ENCODE measurements around the gene BRME1. TPM values are rescaled to one million over a fixed set of nuclear protein-coding genes. Genes with fewer than 3 reads are reported as not detected.

Gene BRME1
- total RNA-seq: 1 to 10 TPM; 4.2 to 5.0 TPM

DNA sequence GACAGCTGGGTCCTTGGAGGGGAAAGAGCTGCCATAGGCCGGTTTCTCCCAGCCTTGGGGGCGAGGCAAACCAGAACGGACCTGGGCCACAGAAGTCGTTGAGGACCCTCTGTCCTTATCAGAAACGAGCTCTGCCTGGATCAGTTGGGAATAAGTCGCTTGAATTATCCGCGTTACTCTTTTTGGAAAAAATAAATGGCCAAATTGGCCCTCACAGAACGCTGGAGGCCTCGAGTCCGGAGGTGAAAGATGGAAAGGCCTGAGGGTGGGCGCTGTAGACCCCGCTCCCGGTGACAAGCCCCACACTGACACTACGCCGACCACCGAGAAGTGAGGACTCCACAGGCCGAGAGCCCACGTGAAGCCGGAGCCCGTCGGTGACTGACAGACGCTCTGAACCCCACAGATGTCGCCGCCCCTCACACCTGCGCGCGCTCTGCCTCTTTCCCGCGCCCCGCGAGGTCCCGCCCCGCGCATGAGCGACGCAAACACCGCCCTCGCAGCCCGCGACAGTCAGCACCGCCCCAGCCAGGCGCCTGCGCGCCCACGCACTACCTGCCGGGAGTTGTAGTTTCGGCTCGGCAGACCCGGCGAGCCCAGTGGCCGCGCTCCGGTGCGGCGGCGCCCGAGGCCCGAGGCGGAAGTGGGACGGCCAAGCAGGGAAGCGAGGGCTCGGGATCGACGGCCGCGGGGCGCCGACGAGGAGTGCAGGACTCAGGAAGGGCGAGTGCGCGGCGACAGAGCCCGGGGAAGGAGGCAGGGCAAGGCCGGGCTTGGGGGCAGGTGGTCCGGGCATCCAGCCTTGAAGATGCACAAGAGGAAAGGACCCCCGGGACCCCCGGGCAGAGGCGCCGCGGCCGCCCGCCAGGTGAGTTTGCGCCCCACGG, at the start of gene BRME1, which contains the start of gene CC2D1A:
BRME1 (minus strand) TSS at position 484 of the 887 bp plus-strand sequence. CDS start 1,225 bp downstream, outside the sequence.
CC2D1A (plus strand) TSS at position 568 of the 887 bp plus-strand sequence; CDS start at position 809, 241 bp downstream.
- H3K9me3 Mint-ChIP-seq (ENCODE audit: insufficient read depth): peaks cover 3% of the 10 kb centered on the region
- POLR2A ChIA-PET: interaction anchor here (1.1 to 1.4 kb wide), 2 partner anchors 11 to 44 kb away, joined by 4 to 10 read pairs; no protein-coding TSS in a partner anchor
- H3K27me3 Mint-ChIP-seq (ENCODE audit: low read depth): no peaks in the 10 kb centered on the region
- peaks cover 13% of the 10 kb centered on the region for H3K36me3 Mint-ChIP-seq (ENCODE audit: low read depth)
- DNase-seq (peak; percentile 97), ATAC-seq (peak; percentile 99)
- CTCF ChIA-PET: interaction anchor here (0.6 to 1.9 kb wide), 4 partner anchors 42 to 231 kb away, joined by 3 to 7 read pairs (median 4); partner anchors contain the start of genes ASF1B and IL27RA
- peak within 1 kb of the TSS; percentile 83 for H3K4me3 Mint-ChIP-seq
- peak within 1 kb of the TSS; percentile 89 for H3K27ac Mint-ChIP-seq
- H3K4me1 Mint-ChIP-seq (ENCODE audit: low read depth): peaks cover 36% of the 10 kb centered on the region

DNA sequence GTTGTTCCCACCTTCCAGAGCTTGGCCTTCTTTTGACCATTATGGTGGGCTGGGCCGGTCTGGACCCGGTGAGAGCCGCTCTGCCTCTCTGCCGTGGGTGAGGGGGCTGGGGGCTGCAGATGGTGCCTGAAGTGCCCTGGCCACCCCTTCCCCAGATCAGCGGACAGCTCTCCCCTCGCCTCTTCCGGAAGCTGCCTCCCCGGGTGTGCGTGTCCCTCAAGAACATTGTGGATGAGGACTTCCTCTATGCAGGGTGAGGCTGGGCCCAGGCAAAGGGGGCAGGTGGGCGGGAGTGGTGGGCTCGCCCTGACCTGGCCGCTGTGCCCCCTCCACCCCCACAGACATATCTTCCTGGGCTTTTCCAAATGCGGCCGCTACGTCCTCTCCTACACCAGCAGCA, 48.3 kb upstream of the BRME1 start:
- H3K4me1 Mint-ChIP-seq (ENCODE audit: low read depth): peaks cover 28% of the 10 kb centered on the region
- H3K36me3 Mint-ChIP-seq (ENCODE audit: low read depth): peaks cover 38% of the 10 kb centered on the region
- no peaks in the 10 kb centered on the region for H3K9me3 Mint-ChIP-seq (ENCODE audit: insufficient read depth)
- H3K27me3 Mint-ChIP-seq (ENCODE audit: low read depth): no peaks in the 10 kb centered on the region
- no peak for ATAC-seq
- POLR2A ChIA-PET: interaction anchor here (0.9 to 3.4 kb wide), 4 partner anchors 32 to 73 kb away, joined by 3 to 29 read pairs (median 4); partner anchors contain the start of gene RFX1
- peak overlapping the region; percentile 46 for H3K27ac Mint-ChIP-seq
- peak overlapping the region; percentile 97 for H3K4me3 Mint-ChIP-seq
- CTCF ChIA-PET: interaction anchor here (1.1 to 1.5 kb wide), 3 partner anchors 78 to 170 kb away, joined by 3 to 7 read pairs (median 3); partner anchors contain the start of gene IL27RA
- no peak for DNase-seq

DNA sequence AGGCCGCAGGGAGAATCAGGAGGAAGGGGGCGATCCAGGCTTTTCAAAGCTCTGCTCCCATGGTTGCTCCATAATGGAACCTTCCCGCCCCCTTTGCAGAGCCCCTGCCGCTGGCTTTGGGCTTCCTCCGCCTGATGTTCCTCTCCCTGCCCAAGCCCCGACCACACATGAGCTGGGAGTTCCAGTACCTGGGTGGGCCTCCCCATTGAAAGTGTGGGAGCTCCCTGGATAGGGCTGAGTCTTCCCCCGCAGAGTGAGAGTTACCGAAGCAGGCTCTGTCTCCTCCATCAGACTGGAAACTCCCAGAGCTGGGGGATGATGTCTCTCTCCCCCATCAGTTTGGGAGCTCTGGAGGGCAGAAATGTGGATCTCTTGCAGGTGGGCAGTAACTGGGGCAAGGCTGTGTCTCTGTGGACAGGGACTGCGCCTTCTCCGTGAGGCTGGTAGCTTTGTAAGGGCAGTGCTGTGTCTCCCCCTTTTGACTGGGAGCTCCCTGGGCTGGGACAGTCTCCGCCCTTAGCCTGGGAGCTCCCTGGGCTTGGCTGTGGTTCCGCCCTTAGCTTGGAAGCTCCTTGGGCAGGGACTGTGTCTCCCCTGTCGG, 47.1 kb upstream of the BRME1 start:
- Mint-ChIP-seq H3K27me3 (ENCODE audit: low read depth) (no peaks in the 10 kb centered on the region), H3K4me1 (ENCODE audit: low read depth) (peaks cover 21% of the 10 kb centered on the region)
- no peak for ATAC-seq

DNA sequence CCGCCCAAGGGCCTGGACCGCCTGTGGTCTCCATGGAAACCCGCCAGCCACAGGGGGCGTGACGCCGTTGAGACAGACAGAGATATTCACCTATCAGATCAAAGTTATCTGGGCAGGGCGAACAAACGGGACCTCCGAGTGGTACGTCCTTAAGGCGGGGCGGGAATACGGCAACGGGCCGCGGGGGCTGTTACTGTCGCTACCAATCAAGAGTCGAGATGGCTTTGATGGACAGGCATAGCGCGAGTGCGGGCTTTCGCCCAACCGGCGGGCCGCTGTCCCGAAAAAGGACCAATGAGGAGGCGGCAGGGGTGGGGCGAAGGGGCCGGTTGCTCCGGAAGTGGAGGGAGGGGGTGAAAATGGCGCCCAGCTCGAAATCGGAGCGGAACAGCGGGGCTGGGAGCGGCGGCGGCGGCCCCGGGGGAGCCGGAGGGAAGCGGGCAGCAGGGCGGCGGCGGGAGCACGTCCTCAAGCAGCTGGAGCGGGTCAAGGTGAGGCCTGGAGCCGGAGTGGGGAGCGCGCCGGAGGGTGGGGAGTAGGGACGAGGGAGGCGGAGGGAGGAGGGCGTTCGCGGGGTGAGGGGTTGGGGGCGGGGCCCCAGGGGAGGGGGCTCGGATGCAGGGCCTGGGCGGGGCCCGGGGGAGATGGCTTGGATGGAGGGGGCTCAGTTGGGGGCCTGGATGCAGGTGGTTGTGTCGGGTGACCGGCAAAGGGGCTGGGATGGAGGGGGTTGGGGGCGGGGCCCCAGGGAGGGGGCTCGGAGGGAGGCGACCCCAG, 46.4 kb upstream of the BRME1 start, which contains the start of gene DCAF15:
DCAF15 (plus strand) TSS at position 356 of the 777 bp plus-strand sequence; CDS start at position 360, 4 bp downstream.
- peak within 1 kb of the TSS; percentile 97 for H3K4me3 Mint-ChIP-seq
- ATAC-seq: peak; percentile 99
- H3K27ac Mint-ChIP-seq: peak within 1 kb of the TSS; percentile 93
- H3K27me3 Mint-ChIP-seq (ENCODE audit: low read depth): no peaks in the 10 kb centered on the region
- POLR2A ChIA-PET: interaction anchor here (0.6 to 3.4 kb wide), 10 partner anchors 7 to 144 kb away, joined by 3 to 29 read pairs (median 3); partner anchors contain the start of genes IL27RA and RFX1
- H3K4me1 Mint-ChIP-seq (ENCODE audit: low read depth): peaks cover 21% of the 10 kb centered on the region
- DNase-seq: peak; percentile 100
- peaks cover 28% of the 10 kb centered on the region for H3K36me3 Mint-ChIP-seq (ENCODE audit: low read depth)
- CTCF ChIA-PET: interaction anchor here (0.7 to 1.9 kb wide), 7 partner anchors 33 to 120 kb away, joined by 3 to 8 read pairs (median 6); partner anchors contain the start of genes IL27RA and MISP3
- H3K9me3 Mint-ChIP-seq (ENCODE audit: insufficient read depth): no peaks in the 10 kb centered on the region

More for the DNA sequence above, 47.1 kb upstream of the BRME1 start:
- Mint-ChIP-seq H3K36me3 (ENCODE audit: low read depth) (peaks cover 28% of the 10 kb centered on the region), H3K9me3 (ENCODE audit: insufficient read depth) (no peaks in the 10 kb centered on the region), H3K4me3 (peak overlapping the region; percentile 97), H3K27ac (peak overlapping the region; percentile 82)
- CTCF ChIA-PET: interaction anchor here (1.1 to 1.9 kb wide), 7 partner anchors 33 to 169 kb away, joined by 3 to 8 read pairs (median 6); partner anchors contain the start of gene IL27RA
- POLR2A ChIA-PET: interaction anchor here (0.7 to 3.4 kb wide), 13 partner anchors 8 to 183 kb away, joined by 3 to 29 read pairs (median 3); partner anchors contain the start of genes IL27RA and RFX1
- DNase-seq: peak; percentile 29

DNA sequence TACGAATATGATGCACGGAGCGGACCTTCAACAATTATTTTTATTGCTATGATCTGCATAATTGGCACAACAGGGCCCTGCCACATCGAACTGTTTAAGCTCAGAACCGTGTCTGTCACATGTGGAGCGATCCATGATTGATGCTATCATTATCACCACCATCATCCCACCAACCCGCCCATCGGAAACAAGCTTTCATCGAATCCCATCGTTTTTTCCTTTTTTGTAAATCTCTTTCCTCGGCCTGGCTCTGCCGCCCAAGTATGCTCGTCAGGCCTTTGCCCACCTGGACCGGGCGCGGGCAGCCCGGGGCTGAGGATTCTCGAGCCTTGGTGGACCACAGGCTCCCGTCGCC, 45.9 kb upstream of the BRME1 start:
- ATAC-seq: peak; percentile 17
- ChIA-PET POLR2A (interaction anchor here (0.6 to 3.4 kb wide), 9 partner anchors 18 to 143 kb away, joined by 3 to 29 read pairs (median 3); partner anchors contain the start of genes IL27RA and RFX1), CTCF (interaction anchor here (0.7 to 1.9 kb wide), 6 partner anchors 34 to 120 kb away, joined by 3 to 8 read pairs (median 4); partner anchors contain the start of genes IL27RA and MISP3)
- H3K27ac Mint-ChIP-seq: peak overlapping the region; percentile 93
- no peak for DNase-seq
- peaks cover 21% of the 10 kb centered on the region for H3K4me1 Mint-ChIP-seq (ENCODE audit: low read depth)
- H3K9me3 Mint-ChIP-seq (ENCODE audit: insufficient read depth): no peaks in the 10 kb centered on the region
- H3K27me3 Mint-ChIP-seq (ENCODE audit: low read depth): no peaks in the 10 kb centered on the region
- H3K4me3 Mint-ChIP-seq: peak overlapping the region; percentile 97
- H3K36me3 Mint-ChIP-seq (ENCODE audit: low read depth): peaks cover 25% of the 10 kb centered on the region

DNA sequence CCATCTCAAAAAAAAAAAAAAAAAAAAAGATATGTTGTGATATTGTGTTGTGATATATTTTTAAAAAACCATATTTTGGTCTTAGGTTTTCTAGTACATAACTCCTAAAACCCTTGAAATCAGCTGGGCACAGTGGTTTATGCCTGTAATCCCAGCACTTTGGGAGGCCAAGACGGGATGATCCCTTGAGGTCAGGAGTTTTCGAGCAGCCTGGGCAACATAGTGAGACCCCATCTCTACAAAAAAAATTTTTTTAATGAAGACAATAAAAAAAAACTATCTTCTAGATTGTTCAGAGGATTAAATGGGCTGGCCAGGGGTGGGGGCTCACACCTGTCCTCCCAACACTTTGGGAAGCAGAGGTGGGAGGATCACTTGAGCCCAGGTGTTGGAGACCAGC, 45.1 kb upstream of the BRME1 start:
- Mint-ChIP-seq H3K4me3 (no peak overlapping the region), H3K4me1 (ENCODE audit: low read depth) (peaks cover 21% of the 10 kb centered on the region), H3K36me3 (ENCODE audit: low read depth) (peaks cover 20% of the 10 kb centered on the region), H3K27ac (no peak overlapping the region), H3K27me3 (ENCODE audit: low read depth) (no peaks in the 10 kb centered on the region), H3K9me3 (ENCODE audit: insufficient read depth) (no peaks in the 10 kb centered on the region)
- ATAC-seq (no peak), DNase-seq (no peak)
- ChIA-PET POLR2A (interaction anchor here (1.1 to 2.9 kb wide), 2 partner anchors 13 to 81 kb away, joined by 3 to 19 read pairs; partner anchors contain the start of genes IL27RA and PODNL1), CTCF (interaction anchor here (1.3 to 1.7 kb wide), 2 partner anchors 71 to 81 kb away, joined by 3 to 6 read pairs; partner anchors contain the start of gene IL27RA)

DNA sequence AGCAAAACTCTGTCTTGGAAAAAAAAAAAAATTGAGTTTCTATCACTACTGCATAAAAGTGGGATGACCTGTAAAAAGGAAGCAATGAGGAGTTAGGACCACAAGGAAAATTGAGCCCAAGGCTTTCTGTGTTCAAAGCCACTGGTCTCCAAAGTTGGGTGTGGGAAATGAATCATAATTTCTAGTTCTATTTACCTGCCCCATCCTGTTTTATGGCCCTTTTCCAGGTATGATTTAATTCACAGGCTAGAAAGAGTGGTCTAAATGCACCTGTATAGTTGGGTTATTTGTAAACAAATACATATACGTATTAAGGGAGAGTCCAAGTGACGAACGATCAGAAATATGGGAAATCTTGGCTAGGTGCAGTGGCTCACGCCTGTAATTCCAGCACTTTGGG, 40.5 kb upstream of the BRME1 start:
- POLR2A ChIA-PET: no interaction called here
- H3K27ac Mint-ChIP-seq: no peak overlapping the region
- H3K27me3 Mint-ChIP-seq (ENCODE audit: low read depth): no peaks in the 10 kb centered on the region
- H3K9me3 Mint-ChIP-seq (ENCODE audit: insufficient read depth): no peaks in the 10 kb centered on the region
- ATAC-seq: no peak
- H3K4me1 Mint-ChIP-seq (ENCODE audit: low read depth): no peaks in the 10 kb centered on the region
- no peak overlapping the region for H3K4me3 Mint-ChIP-seq
- CTCF ChIA-PET: no interaction called here
- no peak for DNase-seq
- H3K36me3 Mint-ChIP-seq (ENCODE audit: low read depth): no peaks in the 10 kb centered on the region

DNA sequence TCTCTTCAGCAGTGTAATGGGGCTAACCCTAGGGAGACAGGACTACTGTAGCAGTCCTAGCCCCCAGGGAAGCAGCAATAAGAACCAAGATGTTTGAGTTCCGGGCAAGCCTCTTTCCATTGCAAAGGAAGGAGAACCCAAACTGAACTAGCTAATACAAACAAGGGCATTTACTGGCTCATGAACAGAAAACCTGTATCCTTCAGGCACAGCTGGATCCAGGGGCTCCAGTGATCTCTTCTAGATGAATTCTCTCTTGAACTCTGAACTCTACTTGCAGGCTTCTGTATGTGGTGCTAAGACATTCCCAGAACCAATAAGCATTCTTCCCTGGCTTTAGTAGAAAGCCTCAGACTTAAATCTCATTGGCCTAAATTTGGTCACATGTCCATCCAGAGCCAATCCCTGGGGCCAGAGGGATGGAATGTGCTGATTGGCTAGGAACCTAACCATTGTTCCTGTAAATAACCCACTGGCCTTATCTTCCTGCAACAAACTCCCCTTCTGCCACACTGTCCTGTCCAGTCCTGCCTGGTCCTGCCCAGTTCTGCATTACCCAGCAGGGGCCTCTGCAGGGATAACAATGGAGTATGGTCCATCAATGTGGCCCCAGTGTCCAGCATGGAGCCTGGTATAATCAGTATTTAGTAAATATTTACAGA, 36.2 kb upstream of the BRME1 start:
- Mint-ChIP-seq H3K27me3 (ENCODE audit: low read depth) (peaks cover 9% of the 10 kb centered on the region), H3K36me3 (ENCODE audit: low read depth) (no peaks in the 10 kb centered on the region), H3K4me3 (no peak overlapping the region), H3K9me3 (ENCODE audit: insufficient read depth) (no peaks in the 10 kb centered on the region), H3K27ac (no peak overlapping the region), H3K4me1 (ENCODE audit: low read depth) (peaks cover 1% of the 10 kb centered on the region)
- DNase-seq (no peak), ATAC-seq (no peak)
- CTCF ChIA-PET: no interaction called here
- POLR2A ChIA-PET: interaction anchor here (0.6 kb wide), 1 partner anchor 80 kb away, joined by 3 read pairs; no protein-coding TSS in a partner anchor

DNA sequence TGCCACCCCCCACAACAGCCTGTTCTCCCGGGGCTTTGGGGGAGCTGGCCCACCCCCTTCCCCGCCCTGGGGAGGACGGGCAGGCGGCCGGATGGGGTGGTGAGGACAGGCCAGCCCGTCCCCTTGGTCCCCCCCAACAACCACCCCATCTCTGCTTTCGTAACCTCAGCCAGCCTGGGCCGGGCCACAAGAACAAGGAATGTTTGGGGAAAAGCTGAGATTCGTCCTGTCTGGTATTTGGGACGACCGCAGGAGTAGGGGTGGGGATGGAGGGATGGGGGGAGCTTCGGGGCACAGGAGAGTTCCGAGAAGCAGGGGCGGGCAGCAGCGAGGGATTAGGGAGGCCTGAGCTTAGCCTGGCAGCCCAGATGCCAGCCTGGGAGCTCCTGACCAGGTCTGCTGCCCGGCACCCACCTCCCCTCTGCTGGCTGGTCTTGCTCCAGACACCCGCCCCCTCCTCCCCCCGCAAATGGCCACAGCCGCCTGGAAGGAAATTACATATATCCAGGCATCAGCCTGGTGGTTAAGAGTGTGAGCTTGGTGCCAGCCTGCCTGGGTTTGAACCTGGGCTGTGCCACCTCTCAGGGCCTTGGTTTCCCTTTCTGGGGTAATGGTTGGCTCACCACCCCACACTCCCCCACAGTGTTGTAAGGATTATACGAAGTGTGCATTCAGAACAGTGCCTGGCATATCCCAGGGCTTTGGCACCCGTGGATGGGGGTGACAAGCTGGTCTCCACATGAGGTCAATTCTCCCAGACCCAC, 32.6 kb upstream of the BRME1 start, which contains the start of gene PODNL1:
PODNL1 (minus strand) TSS at position 117 of the 764 bp plus-strand sequence. CDS start 236 bp downstream, outside the sequence.
- POLR2A ChIA-PET: interaction anchor here (0.7 to 0.9 kb wide), 3 partner anchors 12 to 206 kb away, joined by 3 read pairs; partner anchors contain the start of gene IL27RA
- Mint-ChIP-seq H3K4me3 (no peak within 1 kb of the TSS), H3K9me3 (ENCODE audit: insufficient read depth) (no peaks in the 10 kb centered on the region), H3K27me3 (ENCODE audit: low read depth) (peaks cover 9% of the 10 kb centered on the region), H3K36me3 (ENCODE audit: low read depth) (no peaks in the 10 kb centered on the region), H3K4me1 (ENCODE audit: low read depth) (peaks cover 3% of the 10 kb centered on the region), H3K27ac (no peak within 1 kb of the TSS)
- CTCF ChIA-PET: interaction anchor here (0.7 kb wide), 1 partner anchor 121 kb away, joined by 3 read pairs; no protein-coding TSS in a partner anchor
- ATAC-seq (no peak), DNase-seq (no peak)
